Measurements from ENCODE around the gene OR1J1.

The OR1J1 gene

GRCh38 chr9:122444041-122444733 is 33.5 kb downstream of the OR1J1 start:
- DNase-seq = no peak

GRCh38 chr9:122442568-122442967 is 35.2 kb downstream of the OR1J1 start:
- DNase-seq = no peak

Data from right hindlimb (tissue), 1 donor.